ENCODE measurements around the gene KANSL1. TPM values are rescaled to one million over a fixed set of nuclear protein-coding genes. Genes with fewer than 3 reads are reported as not detected.

The KANSL1 gene
- total RNA-seq, 1 experiment from 2014 or later, result 47.6 TPM

DNA sequence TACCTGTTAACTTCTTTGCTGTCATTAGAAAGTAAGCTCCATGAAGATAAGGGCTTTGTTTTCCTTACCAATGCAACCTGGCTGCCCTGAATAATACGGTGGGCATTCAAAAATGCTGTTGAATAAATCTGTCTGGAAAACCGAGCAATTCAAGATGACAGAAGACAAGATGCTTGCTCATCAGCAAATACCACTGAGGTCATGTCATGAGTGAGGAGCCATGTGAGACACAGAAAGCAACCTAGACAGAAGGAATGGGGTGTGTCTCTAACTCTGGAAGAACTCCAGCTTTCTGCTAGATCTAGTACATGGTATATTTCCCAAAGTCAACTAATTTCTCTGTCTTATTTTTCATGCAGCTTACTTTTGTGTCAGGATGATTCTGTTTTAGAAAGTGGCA, 130.0 kb downstream of the KANSL1 start:
- TF ChIP-seq EZH2phosphoT487 (IDR thresholded peaks at IDR 0.05; ENCODE audit: borderline replicate concordance, low read length) (no peak), EZH2 (IDR thresholded peaks at IDR 0.05; ENCODE audit: low read length, unreplicated experiment) (no peak)
- TF ChIP-seq, protein P1, sequence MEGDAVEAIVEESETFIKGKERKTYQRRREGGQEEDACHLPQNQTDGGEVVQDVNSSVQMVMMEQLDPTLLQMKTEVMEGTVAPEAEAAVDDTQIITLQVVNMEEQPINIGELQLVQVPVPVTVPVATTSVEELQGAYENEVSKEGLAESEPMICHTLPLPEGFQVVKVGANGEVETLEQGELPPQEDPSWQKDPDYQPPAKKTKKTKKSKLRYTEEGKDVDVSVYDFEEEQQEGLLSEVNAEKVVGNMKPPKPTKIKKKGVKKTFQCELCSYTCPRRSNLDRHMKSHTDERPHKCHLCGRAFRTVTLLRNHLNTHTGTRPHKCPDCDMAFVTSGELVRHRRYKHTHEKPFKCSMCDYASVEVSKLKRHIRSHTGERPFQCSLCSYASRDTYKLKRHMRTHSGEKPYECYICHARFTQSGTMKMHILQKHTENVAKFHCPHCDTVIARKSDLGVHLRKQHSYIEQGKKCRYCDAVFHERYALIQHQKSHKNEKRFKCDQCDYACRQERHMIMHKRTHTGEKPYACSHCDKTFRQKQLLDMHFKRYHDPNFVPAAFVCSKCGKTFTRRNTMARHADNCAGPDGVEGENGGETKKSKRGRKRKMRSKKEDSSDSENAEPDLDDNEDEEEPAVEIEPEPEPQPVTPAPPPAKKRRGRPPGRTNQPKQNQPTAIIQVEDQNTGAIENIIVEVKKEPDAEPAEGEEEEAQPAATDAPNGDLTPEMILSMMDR (conservative IDR thresholded peaks at IDR 0.05; ENCODE audit: low read depth, low read length), result no peak
- H3F3A ChIP-seq (ENCODE audit: low read length, unreplicated experiment), result peaks cover 7% of the 10 kb centered on the region
- intact Hi-C loops (cut with micrococcal nuclease), result loop anchor here (1.0 to 5.0 kb wide), 2 partner anchors 19 to 39 kb away; no protein-coding TSS in a partner anchor
- peaks cover 20% of the 10 kb centered on the region for H3K79me2 ChIP-seq (ENCODE audit: low read length)
- H3K4me1 ChIP-seq (ENCODE audit: insufficient read depth, low read length), result peaks cover 19% of the 10 kb centered on the region
- ATAC-seq, result peak; percentile 97
- H3K9me3 ChIP-seq (ENCODE audit: low read length), result no peaks in the 10 kb centered on the region
- H3K27ac ChIP-seq (ENCODE audit: low read length), result peak overlapping the region; percentile 15; the same call in 1 of the 2 replicates
- no TSS peak for BruUV-seq (replicated peaks)
- no peak overlapping the region for H2AFZ ChIP-seq (ENCODE audit: low read length)
- POLR2A ChIA-PET (ENCODE audit: unreplicated experiment), result no interaction called here
- H3K27me3 ChIP-seq (ENCODE audit: low read length), result no peaks in the 10 kb centered on the region
- H4K20me1 ChIP-seq (ENCODE audit: low read length), result peaks cover 8% of the 10 kb centered on the region; the same call in 1 of the 2 replicates
- no peaks in the 10 kb centered on the region for H3K9me2 ChIP-seq (replicated peaks; ENCODE audit: low read length)
- CTCF ChIA-PET, result interaction anchor here (0.6 to 1.3 kb wide), 5 partner anchors 10 to 149 kb away, joined by 3 to 10 read pairs (median 3); partner anchors contain the start of gene KANSL1
- no peak overlapping the region for H3K9ac ChIP-seq (ENCODE audit: low read length)
- no peak overlapping the region for H3K4me3 ChIP-seq (ENCODE audit: low read length)
- peak; percentile 86 for DNase-seq
- peaks cover 34% of the 10 kb centered on the region for H3K36me3 ChIP-seq (ENCODE audit: low read depth, low read length)
- peak overlapping the region; percentile 19 for H3K4me2 ChIP-seq (ENCODE audit: low read length)

DNA sequence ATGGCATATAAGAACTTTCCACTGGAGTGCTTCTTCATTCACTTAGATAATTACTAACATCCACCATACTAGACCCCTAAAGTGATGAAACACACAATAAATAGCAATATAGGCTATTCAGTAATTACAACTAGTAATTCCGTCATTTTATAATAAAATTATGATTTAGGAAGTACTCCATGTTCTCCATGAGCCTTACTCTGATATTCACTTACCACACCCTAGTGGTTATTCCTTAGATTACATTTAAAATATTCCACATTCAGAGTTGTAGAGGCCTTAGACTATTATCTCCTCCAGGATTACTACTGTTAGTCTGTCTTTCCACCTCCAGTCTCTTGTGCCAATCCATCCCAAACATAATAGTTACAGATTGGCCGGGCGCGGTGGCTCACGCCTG, 131.8 kb downstream of the KANSL1 start:
- TF ChIP-seq, protein P1 (conservative IDR thresholded peaks at IDR 0.05; ENCODE audit: low read depth, low read length), result peak; percentile 68
- TF ChIP-seq EZH2 (IDR thresholded peaks at IDR 0.05; ENCODE audit: low read length, unreplicated experiment), result no peak
- no peak for TF ChIP-seq EZH2phosphoT487 (IDR thresholded peaks at IDR 0.05; ENCODE audit: borderline replicate concordance, low read length)
- Histone ChIP-seq H3K4me2 (ENCODE audit: low read length) (no peak overlapping the region), H3F3A (ENCODE audit: low read length, unreplicated experiment) (peaks cover 17% of the 10 kb centered on the region), H3K36me3 (ENCODE audit: low read depth, low read length) (peaks cover 21% of the 10 kb centered on the region; the same call in 1 of the 2 replicates), H3K9me2 (replicated peaks; ENCODE audit: low read length) (no peaks in the 10 kb centered on the region), H3K4me1 (ENCODE audit: insufficient read depth, low read length) (peaks cover 37% of the 10 kb centered on the region), H3K27ac (ENCODE audit: low read length) (no peak overlapping the region), H3K27me3 (ENCODE audit: low read length) (no peaks in the 10 kb centered on the region), H4K20me1 (ENCODE audit: low read length) (peaks cover 19% of the 10 kb centered on the region; the same call in 1 of the 2 replicates), H3K4me3 (ENCODE audit: low read length) (no peak overlapping the region), H3K9ac (ENCODE audit: low read length) (no peak overlapping the region), H2AFZ (ENCODE audit: low read length) (no peak overlapping the region), H3K79me2 (ENCODE audit: low read length) (peaks cover 30% of the 10 kb centered on the region), H3K9me3 (ENCODE audit: low read length) (no peaks in the 10 kb centered on the region)
- ATAC-seq (no peak), DNase-seq (peak; percentile 69)
- ChIA-PET CTCF (no interaction called here), POLR2A (ENCODE audit: unreplicated experiment) (no interaction called here)
- BruUV-seq (replicated peaks), result no TSS peak
- intact Hi-C loops (cut with micrococcal nuclease), result loop anchor here (5.0 kb wide), 1 partner anchor 41 kb away; no protein-coding TSS in a partner anchor

DNA sequence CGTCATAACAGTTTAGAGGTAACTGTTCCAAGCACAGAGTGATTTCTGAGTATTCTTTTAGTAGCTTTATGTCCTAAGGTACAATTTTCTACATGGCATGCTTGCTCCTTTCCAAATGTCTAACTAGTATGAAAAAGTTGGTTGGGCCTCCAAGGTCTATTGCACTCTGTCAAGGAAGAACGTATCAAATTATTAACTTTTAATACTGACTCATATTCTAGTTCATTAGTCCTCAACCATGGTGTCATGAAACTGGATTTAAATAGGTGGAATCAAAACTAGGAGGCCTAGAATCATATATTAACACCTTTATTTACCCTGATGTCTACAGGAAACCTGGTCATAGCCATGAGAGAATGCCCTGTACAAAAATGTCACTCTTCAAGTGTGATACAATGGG, 132.8 kb downstream of the KANSL1 start:
- Histone ChIP-seq H3K4me3 (ENCODE audit: low read length) (no peak overlapping the region), H3F3A (ENCODE audit: low read length, unreplicated experiment) (peaks cover 17% of the 10 kb centered on the region), H3K79me2 (ENCODE audit: low read length) (peaks cover 34% of the 10 kb centered on the region), H3K9me2 (replicated peaks; ENCODE audit: low read length) (no peaks in the 10 kb centered on the region), H3K27ac (ENCODE audit: low read length) (no peak overlapping the region), H3K4me1 (ENCODE audit: insufficient read depth, low read length) (peaks cover 40% of the 10 kb centered on the region), H4K20me1 (ENCODE audit: low read length) (peaks cover 21% of the 10 kb centered on the region; the same call in 1 of the 2 replicates), H2AFZ (ENCODE audit: low read length) (no peak overlapping the region), H3K27me3 (ENCODE audit: low read length) (no peaks in the 10 kb centered on the region), H3K36me3 (ENCODE audit: low read depth, low read length) (peaks cover 12% of the 10 kb centered on the region; the same call in 1 of the 2 replicates), H3K4me2 (ENCODE audit: low read length) (no peak overlapping the region), H3K9me3 (ENCODE audit: low read length) (no peaks in the 10 kb centered on the region), H3K9ac (ENCODE audit: low read length) (no peak overlapping the region)
- intact Hi-C loops (cut with micrococcal nuclease), result loop anchor here (5.0 kb wide), 1 partner anchor 42 kb away; no protein-coding TSS in a partner anchor
- POLR2A ChIA-PET (ENCODE audit: unreplicated experiment), result no interaction called here
- TF ChIP-seq EZH2phosphoT487 (IDR thresholded peaks at IDR 0.05; ENCODE audit: borderline replicate concordance, low read length), result no peak
- TF ChIP-seq, protein P1 (conservative IDR thresholded peaks at IDR 0.05; ENCODE audit: low read depth, low read length), result no peak
- no peak for TF ChIP-seq EZH2 (IDR thresholded peaks at IDR 0.05; ENCODE audit: low read length, unreplicated experiment)
- DNase-seq, result no peak
- no TSS peak for BruUV-seq (replicated peaks)
- ATAC-seq, result no peak
- CTCF ChIA-PET, result interaction anchor here (1.0 kb wide), 1 partner anchor 153 kb away, joined by 3 read pairs; no protein-coding TSS in a partner anchor

Data from PC-3 (cell line).